ENCODE measurements around the gene RASA1. TPM values are rescaled to one million over a fixed set of nuclear protein-coding genes. Genes with fewer than 3 reads are reported as not detected.
"Not testable (repeated sequence)": the region's sequence is repeated elsewhere in the genome, so short reads cannot be mapped to it uniquely, and the experiment has no call there.

Gene RASA1
- total RNA-seq, 1 donor from 2014 or later: 37.9 TPM

- no peak for DNase-seq (ENCODE audit: low spot score)
Observed at GRCh38 chr5:87282269-87282668, 14.6 kb downstream of the RASA1 start.

DNA sequence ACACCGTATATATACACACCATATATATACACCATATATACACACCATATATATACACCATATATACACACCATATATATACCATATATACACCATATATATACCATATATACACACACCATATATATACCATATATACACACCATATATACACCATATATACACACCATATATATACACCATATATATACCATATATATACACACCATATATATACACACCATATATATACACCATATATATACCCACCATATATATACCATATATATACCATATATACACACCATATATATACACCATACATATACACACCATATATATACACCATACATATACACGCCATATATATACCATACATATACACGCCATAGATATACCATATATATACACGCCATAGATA, 19.6 kb downstream of the RASA1 start:
- DNase-seq (ENCODE audit: low spot score): not testable (repeated sequence)

GRCh38 chr5:87298692-87299362, 31.1 kb downstream of the RASA1 start:
- DNase-seq (ENCODE audit: low spot score): no peak

DNA sequence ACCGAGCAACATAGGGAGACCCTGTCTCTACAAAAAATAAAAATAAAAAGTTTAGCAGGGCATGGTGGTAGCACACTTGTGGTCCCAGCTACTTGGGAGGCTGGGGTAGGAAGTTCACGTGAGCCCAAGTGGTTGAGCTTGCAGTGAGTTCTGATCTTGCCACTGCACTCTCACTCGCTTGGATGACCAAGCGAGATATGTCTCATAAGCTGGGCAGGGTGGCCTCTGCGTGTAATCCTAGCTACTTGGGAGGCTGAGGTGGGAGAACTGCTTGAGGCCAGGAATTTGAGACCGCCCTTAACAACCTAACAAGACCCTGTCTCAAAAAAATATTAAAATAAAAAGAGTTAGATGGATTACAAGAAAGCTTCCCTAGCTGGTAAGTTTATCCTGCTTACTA, 32.5 kb downstream of the RASA1 start:
- no peak for DNase-seq (ENCODE audit: low spot score)

DNA sequence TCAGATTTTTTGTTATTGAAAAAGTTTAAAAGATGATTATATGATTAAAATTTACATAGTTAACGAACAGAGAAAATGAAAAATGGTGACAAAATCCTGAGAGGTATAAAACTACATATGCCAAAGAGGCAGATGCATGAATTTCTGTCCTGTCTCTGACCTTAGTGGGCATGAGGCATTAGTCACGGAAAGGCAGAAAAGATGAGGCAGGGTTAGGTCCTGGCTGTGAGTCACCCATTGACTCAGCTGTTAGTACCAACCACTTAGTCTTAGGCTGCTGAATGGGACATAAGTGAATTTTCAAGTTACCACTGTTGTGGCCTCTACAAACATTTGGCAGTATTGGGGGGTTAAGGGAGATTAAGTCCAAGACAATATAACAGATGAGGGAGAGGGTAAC, 33.1 kb downstream of the RASA1 start:
- no peak for DNase-seq (ENCODE audit: low spot score)

DNA sequence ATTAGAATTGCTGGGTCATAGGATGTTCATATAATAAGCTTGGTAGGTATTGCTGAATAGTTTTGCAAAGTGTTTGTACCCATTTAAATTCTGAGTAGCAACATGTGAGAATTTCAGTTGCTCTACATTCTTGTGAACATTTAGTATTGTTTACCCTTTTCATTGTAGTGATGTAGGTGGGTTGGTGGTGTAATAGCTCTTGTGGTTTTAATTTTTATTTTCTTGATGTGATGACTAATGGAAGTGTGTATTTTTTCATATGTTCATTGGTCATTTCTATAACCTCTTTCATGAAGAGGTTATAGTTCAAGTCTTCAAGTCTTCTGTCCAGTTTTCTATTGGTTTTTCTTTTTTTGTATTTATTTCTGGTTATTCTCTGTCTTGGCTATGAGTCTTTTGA, 34.4 kb downstream of the RASA1 start:
- no peak for DNase-seq (ENCODE audit: low spot score)

GRCh38 chr5:87303324-87303723, 35.6 kb downstream of the RASA1 start:
- DNase-seq (ENCODE audit: low spot score): no peak

DNA sequence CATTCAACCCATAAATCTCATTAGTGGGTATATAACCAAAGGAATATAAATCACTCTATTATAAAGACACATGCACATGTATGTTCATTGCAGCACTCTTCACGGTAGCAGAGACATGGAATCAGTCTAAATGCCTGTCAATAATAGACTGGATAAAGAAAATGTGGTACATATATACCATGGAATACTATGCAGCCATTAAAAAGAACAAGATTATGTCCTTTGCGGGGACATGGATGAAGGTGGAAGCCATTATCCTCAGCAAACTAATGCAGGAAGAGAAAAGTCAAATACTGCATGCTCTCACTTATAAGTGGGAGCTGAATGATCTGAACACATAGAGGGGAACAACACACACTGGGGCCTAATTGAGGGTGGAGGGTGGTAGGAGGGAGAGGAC, 38.4 kb downstream of the RASA1 start:
- DNase-seq (ENCODE audit: low spot score): not testable (repeated sequence)

- no peak for DNase-seq (ENCODE audit: low spot score)
Observed at GRCh38 chr5:87307796-87308423, 40.2 kb downstream of the RASA1 start.

- no peak for DNase-seq (ENCODE audit: low spot score)
Observed at GRCh38 chr5:87311405-87312279, 44.0 kb downstream of the RASA1 start.

GRCh38 chr5:87313216-87313615, 45.5 kb downstream of the RASA1 start:
- no peak for DNase-seq (ENCODE audit: low spot score)

- DNase-seq (ENCODE audit: low spot score): no peak
Observed at GRCh38 chr5:87319469-87319868, 51.8 kb downstream of the RASA1 start.

- DNase-seq (ENCODE audit: low spot score): no peak
Observed at GRCh38 chr5:87321605-87322004, 53.9 kb downstream of the RASA1 start.

DNA sequence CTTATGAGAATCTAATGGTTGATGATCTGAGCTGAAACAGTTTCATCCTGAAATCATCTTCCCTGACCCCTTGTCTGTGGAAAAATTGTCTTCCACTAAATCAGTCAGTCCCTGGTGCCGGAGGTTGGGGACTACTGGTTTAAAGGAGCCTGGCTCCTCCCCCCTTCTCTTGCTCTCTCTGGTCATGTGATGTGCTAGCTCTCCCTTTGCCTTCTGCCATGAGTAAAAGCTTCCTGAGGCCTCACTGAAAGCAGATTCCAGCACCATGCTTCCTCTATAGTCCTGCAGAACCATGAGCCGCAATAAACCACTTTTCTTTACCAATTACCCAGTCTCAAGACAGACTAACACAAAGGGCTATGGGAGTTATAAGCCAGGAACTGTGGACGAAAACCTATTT, 54.7 kb downstream of the RASA1 start:
- no peak for DNase-seq (ENCODE audit: low spot score)

GRCh38 chr5:87327998-87328397, 60.3 kb downstream of the RASA1 start:
- DNase-seq (ENCODE audit: low spot score): no peak

- DNase-seq (ENCODE audit: low spot score): no peak
Observed at GRCh38 chr5:87329114-87329513, 61.4 kb downstream of the RASA1 start.

DNA sequence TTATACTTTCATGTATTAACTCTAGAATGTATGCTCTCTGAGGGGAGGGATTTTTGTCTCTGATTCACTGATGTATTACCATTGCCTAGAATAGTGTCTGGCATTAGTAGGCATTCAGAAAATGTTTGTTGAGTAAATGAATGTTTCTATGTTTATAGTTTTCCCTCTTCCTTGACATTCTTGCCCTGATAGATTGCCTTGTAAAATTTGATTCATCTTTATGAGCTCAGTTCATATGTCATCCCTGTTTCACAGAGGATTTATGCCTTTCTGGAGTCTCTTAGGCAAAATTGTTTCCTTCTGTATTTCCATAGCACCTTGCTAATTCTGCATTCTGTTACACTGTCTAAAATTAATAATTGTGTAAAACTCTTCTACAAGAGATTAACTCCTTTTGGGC, 72.3 kb downstream of the RASA1 start:
- no peak for DNase-seq (ENCODE audit: low spot score)

DNA sequence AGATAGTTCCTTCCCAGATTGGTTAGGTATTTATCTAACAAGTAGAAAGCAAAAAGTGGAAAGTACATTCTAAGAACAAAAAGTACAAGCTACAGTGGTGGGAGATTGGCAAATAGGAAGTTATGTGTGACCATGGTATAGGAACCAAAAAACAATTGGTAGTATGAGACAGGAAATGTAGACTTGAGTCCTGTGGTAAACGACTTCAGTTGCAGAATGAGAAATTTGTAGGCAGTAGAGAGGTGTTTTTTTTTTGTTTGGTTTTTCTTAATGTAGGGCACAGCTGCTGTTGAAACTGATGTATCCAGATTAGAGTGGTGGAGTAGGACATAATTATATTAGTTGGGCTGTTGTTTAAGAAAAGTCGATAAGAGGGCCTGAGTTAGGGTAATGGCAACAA, 73.0 kb downstream of the RASA1 start:
- no peak for DNase-seq (ENCODE audit: low spot score)

- DNase-seq (ENCODE audit: low spot score): no peak
Observed at GRCh38 chr5:87347272-87347671, 79.6 kb downstream of the RASA1 start.

DNA sequence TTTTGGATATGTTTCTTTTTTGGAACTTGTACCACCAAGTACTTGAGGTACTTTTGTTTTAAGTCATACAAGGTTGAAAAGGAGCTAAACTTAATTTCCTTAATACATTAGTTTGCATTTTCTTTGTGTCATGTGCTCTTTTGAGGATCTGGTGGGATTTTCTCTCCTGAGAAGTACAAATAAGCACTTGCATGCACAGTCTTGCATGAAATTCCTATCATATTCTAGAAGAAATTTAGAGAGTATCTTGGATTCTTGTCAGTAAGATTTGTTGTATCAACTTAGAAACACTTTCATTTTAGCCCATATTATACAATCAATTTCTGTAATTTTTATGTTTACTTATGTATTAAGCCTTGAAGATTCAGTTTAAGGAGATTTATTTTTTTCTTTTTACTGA, 80.2 kb downstream of the RASA1 start:
- DNase-seq (ENCODE audit: low spot score): no peak

GRCh38 chr5:87354496-87354895, 86.8 kb downstream of the RASA1 start:
- no peak for DNase-seq (ENCODE audit: low spot score)

DNA sequence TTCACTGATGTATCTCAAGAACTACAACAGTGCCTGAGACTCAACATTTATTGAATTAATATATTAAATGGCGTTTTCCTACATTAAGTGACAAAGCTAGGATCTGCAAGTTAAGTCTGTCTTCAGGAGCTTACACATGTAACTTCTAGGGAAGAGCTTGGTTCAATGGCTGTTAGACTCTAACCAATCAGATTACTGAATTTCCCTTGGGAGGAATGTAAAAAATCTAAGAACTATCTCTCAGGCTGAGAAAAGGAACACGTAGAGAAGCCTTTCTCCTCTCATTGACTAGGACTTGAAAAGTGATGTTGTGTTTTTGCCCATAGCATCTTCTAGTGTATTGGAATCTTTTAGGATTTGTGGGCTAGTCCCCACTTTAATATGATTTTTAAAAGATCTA, 91.4 kb downstream of the RASA1 start:
- DNase-seq (ENCODE audit: low spot score): no peak

- no peak for DNase-seq (ENCODE audit: low spot score)
Observed at GRCh38 chr5:87360132-87360531, 92.4 kb downstream of the RASA1 start.

Data from ureter (tissue), 1 donor.